Left renal cortex interstitium (tissue), 4 donors: ENCODE measurements around the gene GGA1. TPM values are rescaled to one million over a fixed set of nuclear protein-coding genes. Genes with fewer than 3 reads are reported as not detected.

Source experiments
- DNase-seq, 4 donors: peaks; one replicate each; pipeline ENCODE4 v3.0.0-alpha.2; 2013; ENCODE audit warnings: low read depth in 4 of 4, low spot score in 2 of 4, missing footprints in 1 of 4
- polyA plus RNA-seq, 4 donors: library from polyadenylated mRNA; unstranded; fragments of 120-200 nt; gene quantifications; one replicate each; pipeline ENCODE4 v1.2.1, GENCODE V29; 2013; ENCODE audit not compliant: insufficient read length in 4 of 4

GGA1 gene
- polyA plus RNA-seq, result 10 to 100 TPM; 38.4 to 79.0 (median 61.9) TPM

GRCh38 chr22:37608477-37609239, at the start of gene GGA1:
Gene GGA1, plus strand, starts transcription at chr22:37608834. Its CDS starts 27 bp downstream, at chr22:37608861.
- peak; percentile 93 to 97 (median 94) for DNase-seq

GRCh38 chr22:37559521-37559900, 49.1 kb upstream of the GGA1 start:
- DNase-seq, result no peak

- DNase-seq, result no peak
These were observed 48.6 kb upstream of the GGA1 start, which contains the start of gene CDC42EP1 for GRCh38 chr22:37559901-37560607. Gene CDC42EP1, plus strand, starts transcription at chr22:37560480. Its CDS starts 5,870 bp downstream, at chr22:37566350.

DNA sequence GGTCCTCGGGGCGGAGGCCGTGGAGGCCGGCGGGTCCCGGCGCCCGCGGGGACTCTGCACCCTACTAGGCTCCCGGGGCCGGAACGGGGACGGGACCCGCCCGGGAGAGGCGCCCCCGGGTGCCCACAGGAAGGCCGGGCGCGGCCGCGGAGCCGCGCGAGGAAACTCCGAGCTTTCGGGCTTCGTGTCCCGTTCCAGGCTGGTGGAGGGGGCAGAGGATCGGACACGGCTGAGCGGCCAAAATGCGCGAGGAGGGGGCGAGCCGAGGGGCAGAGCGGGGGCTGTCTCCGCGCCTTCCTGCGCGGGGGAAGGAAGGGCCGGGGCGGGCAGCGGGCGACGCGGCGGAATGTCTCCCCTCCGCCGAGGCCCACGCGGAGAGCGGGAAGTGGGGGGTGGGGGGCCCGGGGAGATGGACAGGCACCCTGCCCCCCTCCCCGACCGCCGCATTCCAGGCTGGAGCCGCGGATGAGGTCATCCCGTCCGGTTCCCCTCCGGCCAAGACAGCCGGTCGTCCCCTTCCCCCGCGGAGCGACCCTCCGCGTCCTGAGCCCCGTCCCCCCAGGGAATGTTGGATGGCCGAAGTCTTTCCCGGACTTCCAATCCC, 47.9 kb upstream of the GGA1 start:
- no peak for DNase-seq

- peak in 2 of 4 donors; percentile 86 to 94 for DNase-seq
These were observed 47.2 kb upstream of the GGA1 start for GRCh38 chr22:37561212-37562048.

GRCh38 chr22:37562049-37562875, 46.4 kb upstream of the GGA1 start:
- no peak for DNase-seq

GRCh38 chr22:37563153-37564081, 45.2 kb upstream of the GGA1 start:
- no peak for DNase-seq

DNA sequence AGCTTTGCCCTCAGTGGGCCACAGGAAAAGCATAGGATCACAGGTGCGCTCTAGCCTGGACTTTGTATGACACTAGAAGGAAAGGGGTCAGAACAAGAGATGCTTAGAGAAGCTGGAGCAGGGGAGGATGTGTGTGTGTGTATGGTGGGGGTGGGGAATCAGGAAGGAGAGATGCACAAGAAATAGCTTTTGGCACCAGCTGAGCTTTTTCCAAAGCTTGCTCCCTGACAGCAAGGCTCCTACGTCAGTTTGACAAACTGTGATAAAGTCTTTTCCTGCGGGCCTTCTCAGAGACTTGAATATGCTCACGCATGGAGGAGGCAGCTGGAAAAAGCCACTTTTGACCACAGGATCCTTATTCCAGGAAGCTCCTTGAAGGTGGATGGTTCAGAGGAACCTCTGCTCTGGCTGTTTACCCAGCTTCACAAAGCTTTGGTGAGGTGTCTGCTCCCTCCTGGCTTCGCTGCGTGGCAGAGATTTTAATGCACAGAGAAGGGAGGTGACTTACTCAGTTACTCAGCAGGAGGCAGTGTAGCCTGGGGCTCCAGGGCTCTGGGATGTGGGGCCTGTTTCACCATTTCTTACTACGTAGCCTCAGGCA, 44.4 kb upstream of the GGA1 start:
- DNase-seq, result peak in 1 of 4 donors; percentile 63

GRCh38 chr22:37565830-37566229, 42.8 kb upstream of the GGA1 start:
- DNase-seq, result no peak

- no peak for DNase-seq
These were observed 42.3 kb upstream of the GGA1 start for GRCh38 chr22:37566329-37566837.

GRCh38 chr22:37566903-37567798, 41.5 kb upstream of the GGA1 start:
- no peak for DNase-seq

- no peak for DNase-seq
These were observed 40.6 kb upstream of the GGA1 start for GRCh38 chr22:37568012-37568411.

DNA sequence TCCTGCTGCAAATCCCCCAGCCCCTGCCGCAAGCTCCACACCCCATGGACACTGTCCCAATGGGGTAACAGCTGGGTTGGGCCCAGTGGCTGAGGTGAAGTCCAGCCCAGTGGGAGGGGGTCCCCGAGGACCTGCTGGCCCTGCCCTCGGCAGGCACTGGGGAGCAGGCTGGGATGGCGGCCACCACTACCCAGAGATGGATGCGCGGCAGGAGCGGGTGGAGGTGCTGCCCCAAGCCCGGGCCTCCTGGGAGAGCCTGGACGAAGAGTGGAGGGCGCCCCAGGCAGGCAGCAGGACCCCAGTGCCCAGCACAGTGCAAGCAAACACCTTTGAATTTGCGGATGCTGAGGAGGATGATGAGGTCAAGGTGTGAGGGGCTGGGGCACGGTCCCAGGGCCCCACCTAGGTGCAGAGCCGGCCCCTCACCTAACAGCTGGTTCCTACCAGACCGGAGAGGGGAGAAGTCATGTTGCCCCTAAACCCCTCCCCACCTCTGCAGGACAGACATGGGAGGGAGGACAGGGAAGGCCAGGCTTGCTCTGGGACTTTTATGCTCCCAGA, 40.1 kb upstream of the GGA1 start:
- no peak for DNase-seq

DNA sequence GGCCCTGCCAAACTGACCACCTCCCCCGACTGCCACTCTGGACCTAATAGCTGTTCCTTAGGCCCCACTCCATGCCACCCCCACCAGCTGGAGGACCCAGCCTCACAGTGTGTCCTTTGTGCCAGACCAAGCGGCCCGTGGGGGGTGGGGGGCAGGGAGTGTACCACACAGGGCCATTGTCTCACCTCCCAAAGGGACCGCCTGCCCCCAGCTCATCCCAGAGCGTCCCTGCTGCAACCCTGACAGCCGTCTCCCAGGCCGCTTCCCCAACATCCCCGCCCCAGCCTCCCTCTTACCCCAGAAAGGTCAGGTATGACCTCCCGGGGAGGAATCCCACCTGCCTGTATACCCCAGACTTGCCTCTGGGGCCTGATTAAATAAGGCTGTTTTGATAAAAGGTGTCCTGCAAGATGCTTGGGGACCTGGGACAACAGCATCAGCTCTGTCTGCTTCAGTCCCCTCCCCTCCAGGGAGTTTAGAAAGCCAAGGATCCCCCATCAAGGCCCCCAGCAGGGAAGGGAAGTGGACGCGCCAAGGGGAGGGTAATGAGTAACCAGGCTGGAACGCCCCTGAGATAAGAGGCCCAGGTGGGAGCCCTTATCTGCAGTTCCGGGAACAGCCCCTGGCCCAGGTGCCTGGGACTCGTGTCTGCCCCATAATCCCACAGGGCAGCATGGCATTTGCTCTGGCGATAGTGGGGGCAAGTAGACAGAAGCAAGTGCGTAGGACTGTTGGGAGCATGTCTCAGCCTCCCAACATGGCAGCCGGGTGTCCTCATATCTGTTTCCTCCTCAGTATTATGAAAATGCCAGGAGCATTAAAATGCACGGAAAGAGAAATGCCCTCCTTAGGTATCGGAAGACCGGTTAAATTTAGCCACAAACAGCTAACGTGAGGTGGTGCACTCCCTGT, 39.4 kb upstream of the GGA1 start:
- DNase-seq, result no peak

GRCh38 chr22:37569921-37570660, 38.5 kb upstream of the GGA1 start:
- no peak for DNase-seq
